Activated CD4-positive, CD25-positive, alpha-beta regulatory T cell (primary cell): ENCODE data around the gene ILDR2.

ENCODE experiments used
- DNase-seq, 4 experiments: peaks; one replicate each; lab custom pipeline; 2025; lab: John Stamatoyannopoulos, UW

ILDR2 gene

GRCh38 chr1:166924823-166925541 lies 50.4 kb downstream of the ILDR2 start:
- DNase-seq: no peak

GRCh38 chr1:166920561-166921475 lies 54.5 kb downstream of the ILDR2 start:
- no peak for DNase-seq

- DNase-seq: no peak
Measured at GRCh38 chr1:166918956-166919316, 56.4 kb downstream of the ILDR2 start.

- no peak for DNase-seq
Measured at GRCh38 chr1:166918088-166918955, 57.0 kb downstream of the ILDR2 start.

GRCh38 chr1:166915941-166916340 lies 59.4 kb downstream of the ILDR2 start:
- no peak for DNase-seq

GRCh38 chr1:166915042-166915441 lies 60.3 kb downstream of the ILDR2 start:
- no peak for DNase-seq

- no peak for DNase-seq
Measured at GRCh38 chr1:166914111-166914510, 61.2 kb downstream of the ILDR2 start.

GRCh38 chr1:166911624-166912023 lies 63.7 kb downstream of the ILDR2 start:
- no peak for DNase-seq

- DNase-seq: peak; percentile 19 to 64 (median 44)
Measured at GRCh38 chr1:166910396-166910994, 64.8 kb downstream of the ILDR2 start.

- no peak for DNase-seq
Measured at GRCh38 chr1:166908942-166909341, 66.4 kb downstream of the ILDR2 start.

GRCh38 chr1:166907763-166908162 lies 67.6 kb downstream of the ILDR2 start:
- no peak for DNase-seq

GRCh38 chr1:166907051-166907450 lies 68.3 kb downstream of the ILDR2 start:
- DNase-seq: no peak

- no peak for DNase-seq
Measured at GRCh38 chr1:166906647-166907046, 68.7 kb downstream of the ILDR2 start.

- no peak for DNase-seq
Measured at GRCh38 chr1:166905900-166906299, 69.4 kb downstream of the ILDR2 start.

GRCh38 chr1:166905136-166905535 lies 70.2 kb downstream of the ILDR2 start:
- no peak for DNase-seq

GRCh38 chr1:166903232-166903631 lies 72.1 kb downstream of the ILDR2 start:
- no peak for DNase-seq

- DNase-seq: no peak
Measured at GRCh38 chr1:166902279-166902678, 73.1 kb downstream of the ILDR2 start.

- no peak for DNase-seq
Measured at GRCh38 chr1:166900987-166901386, 74.4 kb downstream of the ILDR2 start.

- DNase-seq: no peak
Measured at GRCh38 chr1:166899769-166900168, 75.6 kb downstream of the ILDR2 start.

- DNase-seq: no peak
Measured at GRCh38 chr1:166895766-166896165, 79.6 kb downstream of the ILDR2 start.

GRCh38 chr1:166889776-166890175 lies 85.6 kb downstream of the ILDR2 start:
- DNase-seq: no peak
